Osteocyte (in vitro differentiated cells): ENCODE results near the gene ZFHX2. TPM values are rescaled to one million over a fixed set of nuclear protein-coding genes. Genes with fewer than 3 reads are reported as not detected.

ENCODE experiments used
- DNase-seq: peaks from one replicate; pipeline ENCODE4 v3.0.0; 2021; ENCODE audit warnings: mixed read lengths; ENCODE audit not compliant: unreplicated experiment; ENCODE audit errors: extremely low spot score
- H3K27ac Mint-ChIP-seq: one replicate; pipeline ENCODE4 v1.8.0; 2021; ENCODE audit warnings: mild to moderate bottlenecking, mixed read lengths; ENCODE audit not compliant: unreplicated experiment
- H3K27me3 Mint-ChIP-seq: one replicate; pipeline ENCODE4 v1.8.0; 2021; ENCODE audit warnings: mixed read lengths; ENCODE audit not compliant: unreplicated experiment
- H3K36me3 Mint-ChIP-seq: one replicate; pipeline ENCODE4 v1.8.0; 2021; ENCODE audit warnings: mixed read lengths; ENCODE audit not compliant: unreplicated experiment
- H3K4me1 Mint-ChIP-seq: one replicate; pipeline ENCODE4 v1.8.0; 2021; ENCODE audit warnings: mixed read lengths; ENCODE audit not compliant: unreplicated experiment
- H3K4me3 Mint-ChIP-seq: one replicate; pipeline ENCODE4 v1.8.0; 2021; ENCODE audit warnings: mild to moderate bottlenecking, moderate library complexity, mixed read lengths; ENCODE audit not compliant: unreplicated experiment
- H3K9me3 Mint-ChIP-seq: one replicate; pipeline ENCODE4 v1.8.0; 2021; ENCODE audit warnings: mixed read lengths; ENCODE audit not compliant: unreplicated experiment
- total RNA-seq: library from RNA; stranded (reverse); gene quantifications from 2 replicates; pipeline ENCODE4 v1.2.1, GENCODE V29; 2021
- TF ChIP-seq, protein P1 (sequence below): fragments of 200-600 bp; sonication (generic); IDR thresholded peaks from 2 replicates; pipeline ENCODE4 v1.5.0; 2021; ENCODE audit warnings: antibody characterized with exemption, mild to moderate bottlenecking, moderate library complexity

The ZFHX2 gene
- total RNA-seq, 1 donor from 2014 or later, result 5.7 TPM

- Mint-ChIP-seq H3K9me3 (no peaks in the 10 kb centered on the region), H3K4me1 (peaks cover 2% of the 10 kb centered on the region), H3K4me3 (no peak overlapping the region), H3K27me3 (no peaks in the 10 kb centered on the region), H3K36me3 (peaks cover 16% of the 10 kb centered on the region), H3K27ac (no peak overlapping the region)
- TF ChIP-seq, protein P1, sequence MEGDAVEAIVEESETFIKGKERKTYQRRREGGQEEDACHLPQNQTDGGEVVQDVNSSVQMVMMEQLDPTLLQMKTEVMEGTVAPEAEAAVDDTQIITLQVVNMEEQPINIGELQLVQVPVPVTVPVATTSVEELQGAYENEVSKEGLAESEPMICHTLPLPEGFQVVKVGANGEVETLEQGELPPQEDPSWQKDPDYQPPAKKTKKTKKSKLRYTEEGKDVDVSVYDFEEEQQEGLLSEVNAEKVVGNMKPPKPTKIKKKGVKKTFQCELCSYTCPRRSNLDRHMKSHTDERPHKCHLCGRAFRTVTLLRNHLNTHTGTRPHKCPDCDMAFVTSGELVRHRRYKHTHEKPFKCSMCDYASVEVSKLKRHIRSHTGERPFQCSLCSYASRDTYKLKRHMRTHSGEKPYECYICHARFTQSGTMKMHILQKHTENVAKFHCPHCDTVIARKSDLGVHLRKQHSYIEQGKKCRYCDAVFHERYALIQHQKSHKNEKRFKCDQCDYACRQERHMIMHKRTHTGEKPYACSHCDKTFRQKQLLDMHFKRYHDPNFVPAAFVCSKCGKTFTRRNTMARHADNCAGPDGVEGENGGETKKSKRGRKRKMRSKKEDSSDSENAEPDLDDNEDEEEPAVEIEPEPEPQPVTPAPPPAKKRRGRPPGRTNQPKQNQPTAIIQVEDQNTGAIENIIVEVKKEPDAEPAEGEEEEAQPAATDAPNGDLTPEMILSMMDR, result no peak
- no peak for DNase-seq
These were observed 70.1 kb downstream of the ZFHX2 start for GRCh38 chr14:23481362-23481970.

DNA sequence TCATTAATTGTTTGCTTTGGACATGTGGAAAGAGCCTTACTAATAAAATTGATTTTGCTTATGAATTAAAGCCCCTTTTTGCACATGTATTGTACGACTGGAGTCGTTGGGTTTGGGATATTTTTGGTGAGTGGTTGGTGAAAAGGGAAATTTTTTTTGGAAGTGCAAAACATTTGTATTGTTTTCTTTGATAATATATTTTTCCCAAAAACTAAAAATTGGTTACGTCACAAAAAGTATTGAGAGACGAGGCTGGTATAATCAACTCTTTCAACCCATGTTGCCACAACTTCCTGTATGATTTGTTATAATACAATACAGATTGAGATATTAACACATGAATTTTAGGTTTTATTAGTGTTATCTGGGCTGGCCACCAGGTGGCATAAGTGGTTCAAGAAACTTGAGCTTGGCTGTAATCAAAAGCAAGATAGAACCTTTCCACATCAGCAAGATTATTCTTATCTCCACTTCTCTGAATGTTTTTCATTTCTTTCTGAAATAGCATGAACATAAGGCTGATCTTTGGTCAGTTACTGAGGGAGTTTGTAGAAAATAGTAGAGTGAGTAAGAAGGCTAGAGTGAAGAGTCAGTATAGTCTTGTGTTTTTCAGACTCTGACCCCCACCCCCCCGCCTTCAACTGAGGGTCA is 73.3 kb downstream of the ZFHX2 start:
- H3K36me3 Mint-ChIP-seq, result peaks cover 27% of the 10 kb centered on the region
- peaks cover 2% of the 10 kb centered on the region for H3K4me1 Mint-ChIP-seq
- no peaks in the 10 kb centered on the region for H3K9me3 Mint-ChIP-seq
- TF ChIP-seq, protein P1, result peak; percentile 73
- no peak for DNase-seq
- no peak overlapping the region for H3K27ac Mint-ChIP-seq
- no peak overlapping the region for H3K4me3 Mint-ChIP-seq
- no peaks in the 10 kb centered on the region for H3K27me3 Mint-ChIP-seq

GRCh38 chr14:23470947-23471346 is 80.6 kb downstream of the ZFHX2 start:
- no peak for DNase-seq
- Mint-ChIP-seq H3K27ac (no peak overlapping the region), H3K9me3 (no peaks in the 10 kb centered on the region), H3K27me3 (no peaks in the 10 kb centered on the region), H3K36me3 (peaks cover 16% of the 10 kb centered on the region), H3K4me3 (no peak overlapping the region), H3K4me1 (peaks cover 6% of the 10 kb centered on the region)
- TF ChIP-seq, protein P1, result no peak

Other genes starting within 250 kb of the ZFHX2 start
- 15.3 and 19.2 TPM in 2 replicates for gene PPP1R3E, start 248.9 kb downstream of the ZFHX2 start, total RNA-seq
- 21.6 and 27.9 TPM in 2 replicates for gene BCL2L2, start 244.9 kb downstream of the ZFHX2 start, total RNA-seq
- 175 and 183 TPM in 2 replicates for gene PABPN1, start 230.3 kb downstream of the ZFHX2 start, total RNA-seq
- gene SLC22A17, start 198.9 kb downstream of the ZFHX2 start, total RNA-seq, result 36.4 and 42.7 TPM in 2 replicates
- gene EFS, start 186.6 kb downstream of the ZFHX2 start, total RNA-seq, result 30.5 and 31.9 TPM in 2 replicates
- gene IL25, start 179.0 kb downstream of the ZFHX2 start, total RNA-seq, result not detected in 2 replicates
- gene CMTM5, start 174.7 kb downstream of the ZFHX2 start, total RNA-seq, result not detected in 2 replicates
- gene MYH6, start 143.5 kb downstream of the ZFHX2 start, total RNA-seq, result not detected in 2 replicates
- gene MYH7, start 116.1 kb downstream of the ZFHX2 start, total RNA-seq, result not detected in 2 replicates
- gene NGDN, start 82.1 kb downstream of the ZFHX2 start, total RNA-seq, result 32.3 and 34.6 TPM in 2 replicates
- gene THTPA, start 4.5 kb upstream of the ZFHX2 start, total RNA-seq, result 22.3 and 25.7 TPM in 2 replicates
- gene AP1G2, start 16.0 kb upstream of the ZFHX2 start, total RNA-seq, result 27.5 and 32.6 TPM in 2 replicates
- gene JPH4, start 27.0 kb upstream of the ZFHX2 start, total RNA-seq, result not detected in 2 replicates
- gene DHRS2, start 84.6 kb upstream of the ZFHX2 start, total RNA-seq, result not detected in 2 replicates